Caco-2 (cell line): Measurements from ENCODE around the gene CEP95. TPM values are rescaled to one million over a fixed set of nuclear protein-coding genes. Genes with fewer than 3 reads are reported as not detected.

Source experiments
- BruUV-seq: library from RNA; stranded (reverse); fragments of 400-500 nt; replicated peaks from 2 replicates; lab custom pipeline; 2021; lab: Mats Ljungman, UMichigan
- CTCF ChIA-PET: fragments of 300-600 bp; sonication (Branson Sonifier 250); formaldehyde crosslinking; loops from one replicate; lab custom pipeline; 2022; ENCODE audit warnings: antibody characterized with exemption; lab: Charles Lee
- POLR2A ChIA-PET: fragments of 300-600 bp; sonication (Branson Sonifier 250); formaldehyde crosslinking; loops from one replicate; lab custom pipeline; 2022; ENCODE audit warnings: antibody characterized with exemption; lab: Charles Lee
- DNase-seq, 2 experiments: peaks; one replicate each; pipeline versions ENCODE4 v3.0.0 to v3.0.0-alpha.2; 2020 to 2022
- H3K27me3 ChIP-seq: replicated peaks from 2 replicates; pipeline ENCODE4 v1.6.0; 2011; ENCODE audit warnings: low read length; ENCODE audit not compliant: control insufficient read depth, insufficient read depth
- H3K36me3 ChIP-seq: 2 replicates; pipeline ENCODE4 v1.5.1; 2011; ENCODE audit warnings: low read length; ENCODE audit not compliant: control insufficient read depth, insufficient read depth
- H3K4me1 ChIP-seq: fragments of 250-450 bp; sonication (Bioruptor Pico); 2 replicates; pipeline ENCODE4 v1.5.1; 2020; ENCODE audit warnings: mild to moderate bottlenecking
- H3K4me3 ChIP-seq: 2 replicates; pipeline ENCODE4 v1.5.1; 2011; ENCODE audit warnings: low read depth, mild to moderate bottlenecking, control low read depth, low read length
- H3K9me3 ChIP-seq: fragments of 250-450 bp; sonication (Bioruptor Pico); 2 replicates; pipeline ENCODE4 v1.5.1; 2020; ENCODE audit warnings: mild to moderate bottlenecking, moderate library complexity
- H3K27ac Mint-ChIP-seq: one replicate; pipeline ENCODE4 v1.8.0; 2022; ENCODE audit warnings: mixed read lengths; ENCODE audit not compliant: unreplicated experiment
- H3K27me3 Mint-ChIP-seq: one replicate; pipeline ENCODE4 v1.8.0; 2022; ENCODE audit warnings: mixed read lengths; ENCODE audit not compliant: insufficient read depth, unreplicated experiment
- H3K36me3 Mint-ChIP-seq: one replicate; pipeline ENCODE4 v1.8.0; 2022; ENCODE audit warnings: mild to moderate bottlenecking, mixed read lengths; ENCODE audit not compliant: insufficient read depth, unreplicated experiment
- H3K4me1 Mint-ChIP-seq: one replicate; pipeline ENCODE4 v1.8.0; 2022; ENCODE audit warnings: low read depth, mixed read lengths; ENCODE audit not compliant: unreplicated experiment
- H3K4me3 Mint-ChIP-seq: one replicate; pipeline ENCODE4 v1.8.0; 2022; ENCODE audit warnings: mild to moderate bottlenecking, moderate library complexity, mixed read lengths; ENCODE audit not compliant: unreplicated experiment
- H3K9me3 Mint-ChIP-seq: one replicate; pipeline ENCODE4 v1.8.0; 2022; ENCODE audit warnings: mixed read lengths; ENCODE audit not compliant: unreplicated experiment
- intact Hi-C: fragments of 100-400 bp; cut with micrococcal nuclease; formaldehyde crosslinking; loops from one replicate; pipeline ENCODE4 v1.10.0; 2022; ENCODE audit not compliant: unreplicated experiment
- total RNA-seq: library from RNA; stranded (reverse); gene quantifications from 2 replicates; pipeline ENCODE4 v1.2.3, GENCODE V29; 2022
- TF ChIP-seq, protein P1 (sequence below), 2 experiments: fragments of 200-600 bp in 1 of 2; IDR thresholded peaks; 1 replicate in 1 of 2; 2 replicates in 1 of 2; pipeline versions ENCODE4 v1.5.1 to v1.8.0; 2011 to 2022; ENCODE audit warnings: antibody characterized with exemption in 1 of 2, control low read depth in 1 of 2, inconsistent platforms in 1 of 2, low read depth in 1 of 2, low read length in 1 of 2, mild to moderate bottlenecking in 1 of 2, moderate library complexity in 1 of 2; ENCODE audit not compliant: insufficient read depth in 1 of 2, severe bottlenecking in 1 of 2, unreplicated experiment in 1 of 2

Gene CEP95
- total RNA-seq, 1 experiment from 2014 or later: 63.6 TPM

DNA sequence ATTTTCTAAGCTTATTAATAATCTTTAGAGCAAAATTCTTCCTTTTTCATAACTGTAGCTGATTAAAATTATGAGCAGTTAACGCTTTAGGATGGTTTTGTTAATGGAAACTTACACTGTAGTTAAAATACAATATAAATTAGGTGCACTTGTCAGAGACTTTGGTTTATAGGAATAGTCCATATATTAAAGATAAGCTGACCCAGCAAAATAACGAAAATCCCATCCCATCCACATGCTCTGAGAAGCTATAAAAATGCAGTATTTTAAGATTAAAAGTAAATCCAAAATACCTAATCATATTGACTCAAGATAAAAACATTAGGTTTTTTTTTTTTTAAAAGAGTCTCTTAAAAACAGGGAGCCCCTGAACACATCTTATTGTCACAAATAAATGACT, 38.0 kb downstream of the CEP95 start:
- no peak overlapping the region for H3K27ac Mint-ChIP-seq
- H3K9me3 ChIP-seq: no peaks in the 10 kb centered on the region
- H3K36me3 Mint-ChIP-seq: peaks cover 23% of the 10 kb centered on the region
- H3K36me3 ChIP-seq: 0 out of 2 replicates have a peak, but pooled peaks cover 1% of the 10 kb centered on the region
- CTCF ChIA-PET: no interaction called here
- H3K4me1 ChIP-seq: no peaks in the 10 kb centered on the region
- TF ChIP-seq, protein P1, sequence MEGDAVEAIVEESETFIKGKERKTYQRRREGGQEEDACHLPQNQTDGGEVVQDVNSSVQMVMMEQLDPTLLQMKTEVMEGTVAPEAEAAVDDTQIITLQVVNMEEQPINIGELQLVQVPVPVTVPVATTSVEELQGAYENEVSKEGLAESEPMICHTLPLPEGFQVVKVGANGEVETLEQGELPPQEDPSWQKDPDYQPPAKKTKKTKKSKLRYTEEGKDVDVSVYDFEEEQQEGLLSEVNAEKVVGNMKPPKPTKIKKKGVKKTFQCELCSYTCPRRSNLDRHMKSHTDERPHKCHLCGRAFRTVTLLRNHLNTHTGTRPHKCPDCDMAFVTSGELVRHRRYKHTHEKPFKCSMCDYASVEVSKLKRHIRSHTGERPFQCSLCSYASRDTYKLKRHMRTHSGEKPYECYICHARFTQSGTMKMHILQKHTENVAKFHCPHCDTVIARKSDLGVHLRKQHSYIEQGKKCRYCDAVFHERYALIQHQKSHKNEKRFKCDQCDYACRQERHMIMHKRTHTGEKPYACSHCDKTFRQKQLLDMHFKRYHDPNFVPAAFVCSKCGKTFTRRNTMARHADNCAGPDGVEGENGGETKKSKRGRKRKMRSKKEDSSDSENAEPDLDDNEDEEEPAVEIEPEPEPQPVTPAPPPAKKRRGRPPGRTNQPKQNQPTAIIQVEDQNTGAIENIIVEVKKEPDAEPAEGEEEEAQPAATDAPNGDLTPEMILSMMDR (IDR thresholded peaks at IDR 0.05; ENCODE audit: insufficient read depth in 1 of 2, low read depth in 1 of 2, low read length in 1 of 2, severe bottlenecking in 1 of 2, unreplicated experiment in 1 of 2): no peak
- BruUV-seq: no TSS peak
- no peaks in the 10 kb centered on the region for H3K4me1 Mint-ChIP-seq
- POLR2A ChIA-PET: no interaction called here
- H3K27me3 Mint-ChIP-seq: no peaks in the 10 kb centered on the region
- no peaks in the 10 kb centered on the region for H3K27me3 ChIP-seq
- intact Hi-C loops: no loop called here
- H3K4me3 Mint-ChIP-seq: no peak overlapping the region
- no peak overlapping the region for H3K4me3 ChIP-seq
- no peak for DNase-seq
- no peaks in the 10 kb centered on the region for H3K9me3 Mint-ChIP-seq

DNA sequence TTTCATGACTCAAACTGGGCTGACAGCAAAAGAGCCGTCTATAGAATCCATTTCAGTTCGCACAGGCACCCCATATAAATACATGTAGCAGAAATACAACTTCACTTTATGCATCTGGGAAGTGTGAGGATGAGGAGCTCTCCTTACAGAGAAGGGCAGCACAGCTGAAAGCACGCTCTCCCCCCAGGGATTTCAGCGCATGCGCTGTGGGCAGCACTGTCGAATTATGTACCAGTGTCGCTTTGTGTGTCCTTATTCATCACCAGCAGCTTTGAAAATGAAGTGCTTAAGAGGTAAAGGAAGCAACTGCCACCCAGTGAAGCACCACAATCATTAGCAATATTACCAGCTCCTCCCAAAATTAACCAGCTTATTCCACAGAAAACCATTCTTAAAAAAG, 39.9 kb downstream of the CEP95 start:
- peaks cover 25% of the 10 kb centered on the region for H3K36me3 Mint-ChIP-seq
- no peaks in the 10 kb centered on the region for H3K4me1 Mint-ChIP-seq
- BruUV-seq: no TSS peak
- ChIA-PET CTCF (no interaction called here), POLR2A (no interaction called here)
- DNase-seq: no peak
- H3K27me3 Mint-ChIP-seq: no peaks in the 10 kb centered on the region
- intact Hi-C loops: no loop called here
- Histone ChIP-seq H3K36me3 (no peaks in the 10 kb centered on the region), H3K4me1 (no peaks in the 10 kb centered on the region), H3K27me3 (no peaks in the 10 kb centered on the region), H3K4me3 (no peak overlapping the region), H3K9me3 (no peaks in the 10 kb centered on the region)
- H3K9me3 Mint-ChIP-seq: no peaks in the 10 kb centered on the region
- no peak overlapping the region for H3K27ac Mint-ChIP-seq
- TF ChIP-seq, protein P1 (IDR thresholded peaks at IDR 0.05; ENCODE audit: insufficient read depth in 1 of 2, low read depth in 1 of 2, low read length in 1 of 2, severe bottlenecking in 1 of 2, unreplicated experiment in 1 of 2): no peak
- H3K4me3 Mint-ChIP-seq: no peak overlapping the region

DNA sequence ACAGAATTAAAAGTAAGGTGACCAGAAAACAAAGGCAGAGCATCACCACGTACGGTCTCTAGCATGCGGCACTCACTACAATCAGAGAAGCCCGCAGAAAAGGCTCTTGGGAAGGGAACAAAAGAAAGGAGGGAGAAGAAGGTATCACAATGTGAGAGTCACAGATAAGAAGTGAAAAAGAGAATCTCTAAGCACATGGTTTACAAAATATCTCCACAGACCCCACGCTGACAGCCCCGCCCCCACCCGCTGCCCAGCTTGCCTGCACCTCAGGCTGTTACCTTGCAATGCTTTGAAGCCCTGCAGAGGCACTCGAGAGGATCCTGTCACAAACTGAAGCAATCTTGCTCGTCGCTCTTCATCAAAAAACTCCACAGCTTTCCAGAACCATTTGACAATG, 40.5 kb downstream of the CEP95 start:
- intact Hi-C loops: no loop called here
- Mint-ChIP-seq H3K27me3 (no peaks in the 10 kb centered on the region), H3K9me3 (no peaks in the 10 kb centered on the region), H3K4me1 (no peaks in the 10 kb centered on the region), H3K27ac (no peak overlapping the region), H3K36me3 (peaks cover 31% of the 10 kb centered on the region), H3K4me3 (no peak overlapping the region)
- TF ChIP-seq, protein P1 (IDR thresholded peaks at IDR 0.05; ENCODE audit: insufficient read depth in 1 of 2, low read depth in 1 of 2, low read length in 1 of 2, severe bottlenecking in 1 of 2, unreplicated experiment in 1 of 2): no peak
- POLR2A ChIA-PET: no interaction called here
- H3K9me3 ChIP-seq: no peaks in the 10 kb centered on the region
- no peaks in the 10 kb centered on the region for H3K4me1 ChIP-seq
- BruUV-seq: no TSS peak
- DNase-seq: no peak
- CTCF ChIA-PET: no interaction called here
- H3K4me3 ChIP-seq: no peak overlapping the region
- no peaks in the 10 kb centered on the region for H3K36me3 ChIP-seq
- no peaks in the 10 kb centered on the region for H3K27me3 ChIP-seq
